ENCODE measurements around the gene AUTS2. TPM values are rescaled to one million over a fixed set of nuclear protein-coding genes. Genes with fewer than 3 reads are reported as not detected.

The AUTS2 gene
- total RNA-seq, 6 experiments from 2014 or later, result 10.4 to 32.0 (median 19.3) TPM

DNA sequence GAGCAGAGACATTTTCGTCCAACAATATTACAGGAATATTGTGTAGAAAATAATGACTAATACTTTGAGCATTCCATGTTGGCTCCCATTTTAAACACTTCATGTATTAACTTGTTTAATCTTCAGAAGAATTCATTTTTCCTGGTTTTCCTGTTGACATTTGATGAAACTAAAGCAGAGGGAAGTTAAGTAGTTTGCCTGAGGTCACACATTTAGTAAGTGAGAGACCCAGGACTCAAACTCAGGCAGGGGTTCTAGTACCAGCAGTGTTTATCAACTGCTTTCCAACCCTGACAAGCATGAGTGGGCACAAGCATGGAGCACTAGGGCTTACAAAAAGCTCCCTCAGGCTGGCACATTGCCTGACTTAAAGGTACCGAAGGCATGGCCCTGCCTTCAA is 719.1 kb downstream of the AUTS2 start:
- TF ChIP-seq, protein P1, sequence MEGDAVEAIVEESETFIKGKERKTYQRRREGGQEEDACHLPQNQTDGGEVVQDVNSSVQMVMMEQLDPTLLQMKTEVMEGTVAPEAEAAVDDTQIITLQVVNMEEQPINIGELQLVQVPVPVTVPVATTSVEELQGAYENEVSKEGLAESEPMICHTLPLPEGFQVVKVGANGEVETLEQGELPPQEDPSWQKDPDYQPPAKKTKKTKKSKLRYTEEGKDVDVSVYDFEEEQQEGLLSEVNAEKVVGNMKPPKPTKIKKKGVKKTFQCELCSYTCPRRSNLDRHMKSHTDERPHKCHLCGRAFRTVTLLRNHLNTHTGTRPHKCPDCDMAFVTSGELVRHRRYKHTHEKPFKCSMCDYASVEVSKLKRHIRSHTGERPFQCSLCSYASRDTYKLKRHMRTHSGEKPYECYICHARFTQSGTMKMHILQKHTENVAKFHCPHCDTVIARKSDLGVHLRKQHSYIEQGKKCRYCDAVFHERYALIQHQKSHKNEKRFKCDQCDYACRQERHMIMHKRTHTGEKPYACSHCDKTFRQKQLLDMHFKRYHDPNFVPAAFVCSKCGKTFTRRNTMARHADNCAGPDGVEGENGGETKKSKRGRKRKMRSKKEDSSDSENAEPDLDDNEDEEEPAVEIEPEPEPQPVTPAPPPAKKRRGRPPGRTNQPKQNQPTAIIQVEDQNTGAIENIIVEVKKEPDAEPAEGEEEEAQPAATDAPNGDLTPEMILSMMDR (IDR thresholded peaks at IDR 0.05), result no peak
- no peak for TF ChIP-seq POLR2A (IDR thresholded peaks at IDR 0.05)
- DNase-seq (no peak), ATAC-seq (no peak)
- Histone ChIP-seq H3K4me1 (no peaks in the 10 kb centered on the region), H3K27me3 (no peaks in the 10 kb centered on the region), H3K27ac (no peak overlapping the region), H3K4me3 (no peak overlapping the region), H3K9me3 (no peaks in the 10 kb centered on the region), H3K36me3 (no peaks in the 10 kb centered on the region)
- intact Hi-C loops (cut with DNase I), result no loop called here
- WGBS (ENCODE audit: insufficient coverage, low coverage, low lambda C conversion rate, missing lambda C conversion rate), result 50% methylated on average over 1 of the region's 2 CpGs

DNA sequence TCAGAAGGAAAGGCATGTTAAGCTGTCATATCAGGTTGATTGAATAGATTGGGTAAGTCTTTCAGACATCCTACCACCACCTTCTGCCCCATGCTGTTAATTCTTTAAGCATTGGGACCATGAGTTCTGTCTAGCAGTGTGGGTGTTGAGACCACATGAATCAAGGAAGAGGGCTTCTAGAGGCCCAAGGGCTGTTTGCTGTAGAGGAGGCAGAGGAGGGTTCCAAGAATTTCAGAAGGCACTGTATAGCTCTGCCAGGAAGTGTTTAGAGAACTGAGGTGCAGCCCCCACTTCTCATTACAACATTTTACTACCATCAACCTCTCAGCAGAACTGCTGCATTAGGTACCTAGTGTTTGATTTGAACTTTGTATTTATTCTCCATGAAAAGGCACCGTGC is 720.2 kb downstream of the AUTS2 start:
- no peak for DNase-seq
- Histone ChIP-seq H3K36me3 (no peaks in the 10 kb centered on the region), H3K4me3 (no peak overlapping the region), H3K27me3 (no peaks in the 10 kb centered on the region), H3K4me1 (no peaks in the 10 kb centered on the region), H3K27ac (no peak overlapping the region), H3K9me3 (no peaks in the 10 kb centered on the region)
- TF ChIP-seq, protein P1 (IDR thresholded peaks at IDR 0.05), result no peak
- TF ChIP-seq POLR2A (IDR thresholded peaks at IDR 0.05), result no peak
- WGBS (ENCODE audit: insufficient coverage, low coverage, low lambda C conversion rate, missing lambda C conversion rate), result 75% methylated on average over 1 of the region's 1 CpG
- intact Hi-C loops (cut with DNase I), result no loop called here
- ATAC-seq, result no peak

DNA sequence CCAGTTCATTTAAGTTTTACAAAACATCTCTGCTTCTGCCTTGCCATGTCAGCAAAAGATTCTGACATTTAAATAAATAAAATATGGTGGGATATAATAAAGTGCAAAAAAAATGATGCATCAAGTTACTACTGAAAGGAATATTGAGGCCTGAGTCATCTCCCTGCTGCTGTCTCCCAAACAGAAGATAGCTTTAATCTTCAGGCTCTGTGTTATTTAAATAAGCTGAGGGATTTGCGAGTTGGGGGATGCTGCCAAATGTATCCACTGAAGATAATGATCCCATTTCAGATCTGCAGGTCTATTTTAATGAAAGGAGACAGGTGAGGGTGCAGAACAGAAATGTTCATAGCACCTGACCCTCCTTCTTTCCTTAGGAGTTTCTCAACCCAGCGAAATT is 720.8 kb downstream of the AUTS2 start:
- H3K27me3 ChIP-seq, result no peaks in the 10 kb centered on the region
- no peak for TF ChIP-seq POLR2A (IDR thresholded peaks at IDR 0.05)
- TF ChIP-seq, protein P1 (IDR thresholded peaks at IDR 0.05), result no peak
- H3K36me3 ChIP-seq, result no peaks in the 10 kb centered on the region
- no peak overlapping the region for H3K4me3 ChIP-seq
- DNase-seq (no peak), ATAC-seq (no peak)
- intact Hi-C loops (cut with DNase I), result no loop called here
- H3K27ac ChIP-seq, result no peak overlapping the region
- 88% methylated on average over 2 of the region's 2 CpGs for WGBS (ENCODE audit: insufficient coverage, low coverage, low lambda C conversion rate, missing lambda C conversion rate)
- no peaks in the 10 kb centered on the region for H3K9me3 ChIP-seq
- no peaks in the 10 kb centered on the region for H3K4me1 ChIP-seq

DNA sequence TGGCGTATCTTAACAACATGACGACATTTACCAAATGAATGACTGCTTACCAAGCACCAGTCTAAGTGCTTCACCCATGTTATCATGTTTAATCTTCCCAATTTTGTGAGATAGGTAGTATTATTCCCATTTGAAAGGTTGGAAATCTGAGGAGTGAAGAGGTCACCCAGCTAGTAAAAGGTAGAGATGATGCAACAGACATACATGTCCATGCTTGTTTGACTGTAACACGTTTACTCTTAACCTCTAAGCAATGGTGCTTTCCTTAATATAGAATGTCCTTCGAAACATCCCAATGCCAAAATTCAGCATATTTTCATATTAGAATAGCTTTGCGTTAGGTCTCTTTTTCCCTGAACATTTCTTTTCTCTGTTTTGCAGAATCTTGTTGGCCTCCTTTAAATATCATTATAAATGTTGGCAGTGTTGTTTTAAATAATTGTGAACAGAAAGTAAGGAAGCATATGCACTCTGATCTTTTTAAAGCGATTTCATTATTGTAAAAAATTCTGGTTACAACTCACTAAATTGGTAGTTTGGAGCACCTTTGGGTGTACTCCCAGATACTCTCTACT is 722.8 kb downstream of the AUTS2 start:
- Histone ChIP-seq H3K36me3 (no peaks in the 10 kb centered on the region), H3K27ac (no peak overlapping the region), H3K9me3 (no peaks in the 10 kb centered on the region), H3K27me3 (no peaks in the 10 kb centered on the region), H3K4me3 (no peak overlapping the region), H3K4me1 (no peaks in the 10 kb centered on the region)
- TF ChIP-seq, protein P1 (IDR thresholded peaks at IDR 0.05), result no peak
- no peak for TF ChIP-seq POLR2A (IDR thresholded peaks at IDR 0.05)
- DNase-seq (no peak), ATAC-seq (no peak)
- 90% methylated on average over 6 of the region's 6 CpGs for WGBS (ENCODE audit: insufficient coverage, low coverage, low lambda C conversion rate, missing lambda C conversion rate)
- intact Hi-C loops (cut with DNase I), result no loop called here

DNA sequence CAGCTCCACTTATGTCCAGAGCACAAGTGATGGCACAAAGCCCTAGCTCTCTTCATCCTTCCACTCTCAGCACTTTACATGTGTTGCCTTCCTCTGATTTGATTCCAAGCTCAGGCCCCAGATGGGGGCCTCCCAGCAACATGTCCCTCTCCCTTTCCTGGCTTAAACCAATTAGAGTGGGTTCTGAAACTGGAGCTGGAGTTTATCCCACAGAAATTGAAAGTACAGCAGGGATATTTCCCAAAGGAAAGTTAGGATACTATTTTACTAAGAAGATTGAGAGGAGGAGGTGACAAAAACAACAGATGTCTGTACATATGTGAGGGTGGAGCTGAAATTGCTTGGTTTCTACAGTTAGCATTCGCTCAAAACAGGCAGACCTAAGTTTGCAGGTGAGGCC is 724.6 kb downstream of the AUTS2 start:
- H3K27ac ChIP-seq, result no peak overlapping the region

More for the DNA sequence above, 724.6 kb downstream of the AUTS2 start:
- H3K4me3 ChIP-seq, result no peak overlapping the region
- H3K4me1 ChIP-seq, result no peaks in the 10 kb centered on the region
- WGBS (ENCODE audit: insufficient coverage, low coverage, low lambda C conversion rate, missing lambda C conversion rate), result 90% methylated on average over 1 of the region's 1 CpG
- intact Hi-C loops (cut with DNase I), result no loop called here
- no peaks in the 10 kb centered on the region for H3K36me3 ChIP-seq
- ATAC-seq, result no peak
- no peaks in the 10 kb centered on the region for H3K9me3 ChIP-seq
- no peaks in the 10 kb centered on the region for H3K27me3 ChIP-seq
- no peak for DNase-seq
- TF ChIP-seq, protein P1 (IDR thresholded peaks at IDR 0.05), result no peak
